NCI-H1417 (cell line): ENCODE data around the gene HEG1.
A peak's percentile ranks its signal among the peaks of the same experiment; 100 is the strongest.

Experiments
- DNase-seq, 3 experiments: peaks; one replicate each; lab custom pipeline; 2025; lab: John Stamatoyannopoulos, UW

HEG1 gene

GRCh38 chr3:125069452-125069851 is 13.7 kb upstream of the HEG1 start:
- DNase-seq: no peak

- DNase-seq: no peak
Observed at GRCh38 chr3:125068265-125068664, 12.5 kb upstream of the HEG1 start.

- no peak for DNase-seq
Observed at GRCh38 chr3:125067225-125067624, 11.4 kb upstream of the HEG1 start.

- no peak for DNase-seq
Observed at GRCh38 chr3:125062904-125063618, 7.3 kb upstream of the HEG1 start.

- no peak for DNase-seq
Observed at GRCh38 chr3:125061646-125062045, 5.8 kb upstream of the HEG1 start.

- DNase-seq: no peak
Observed at GRCh38 chr3:125061170-125061569, 5.4 kb upstream of the HEG1 start.

GRCh38 chr3:125059488-125060245 is 3.9 kb upstream of the HEG1 start:
- peak in 1 of 3 experiments; percentile 37 for DNase-seq

- DNase-seq: no peak
Observed at GRCh38 chr3:125058959-125059358, 3.2 kb upstream of the HEG1 start.

GRCh38 chr3:125058529-125058928 is 2.7 kb upstream of the HEG1 start:
- DNase-seq: no peak

- no peak for DNase-seq
Observed at GRCh38 chr3:125057186-125057850, 1.5 kb upstream of the HEG1 start.

- DNase-seq: peak; percentile 25 to 74 (median 73)
Observed at GRCh38 chr3:125055331-125055912, 375 bp downstream of the HEG1 start.

GRCh38 chr3:125054449-125055329 is 1.1 kb downstream of the HEG1 start:
- DNase-seq: no peak

- DNase-seq: no peak
Observed at GRCh38 chr3:125054062-125054448, 1.7 kb downstream of the HEG1 start.

- no peak for DNase-seq
Observed at GRCh38 chr3:125053304-125053699, 2.5 kb downstream of the HEG1 start.

GRCh38 chr3:125052624-125053303 is 3.0 kb downstream of the HEG1 start:
- peak in 1 of 3 experiments; percentile 22 for DNase-seq

GRCh38 chr3:125051715-125052581 is 3.8 kb downstream of the HEG1 start:
- peak in 1 of 3 experiments; percentile 80 for DNase-seq

GRCh38 chr3:125051205-125051604 is 4.6 kb downstream of the HEG1 start:
- DNase-seq: no peak

GRCh38 chr3:125050488-125051090 is 5.2 kb downstream of the HEG1 start:
- peak; percentile 20 to 84 (median 77) for DNase-seq

- DNase-seq: no peak
Observed at GRCh38 chr3:125048282-125048681, 7.5 kb downstream of the HEG1 start.

- DNase-seq: no peak
Observed at GRCh38 chr3:125045965-125046364, 9.8 kb downstream of the HEG1 start.
